HG02678 (cell line): ENCODE measurements around the gene DNAAF3.
"Not testable (repeated sequence)": the region's sequence is repeated elsewhere in the genome, so short reads cannot be mapped to it uniquely, and the experiment has no call there.

Experiments used
- ATAC-seq: cut with Tn5 transposase; IDR thresholded peaks from one replicate; pipeline ENCODE4 v1.9.1; 2021; ENCODE audit warnings: mild to moderate bottlenecking, moderate library complexity; ENCODE audit not compliant: unreplicated experiment

The DNAAF3 gene

DNA sequence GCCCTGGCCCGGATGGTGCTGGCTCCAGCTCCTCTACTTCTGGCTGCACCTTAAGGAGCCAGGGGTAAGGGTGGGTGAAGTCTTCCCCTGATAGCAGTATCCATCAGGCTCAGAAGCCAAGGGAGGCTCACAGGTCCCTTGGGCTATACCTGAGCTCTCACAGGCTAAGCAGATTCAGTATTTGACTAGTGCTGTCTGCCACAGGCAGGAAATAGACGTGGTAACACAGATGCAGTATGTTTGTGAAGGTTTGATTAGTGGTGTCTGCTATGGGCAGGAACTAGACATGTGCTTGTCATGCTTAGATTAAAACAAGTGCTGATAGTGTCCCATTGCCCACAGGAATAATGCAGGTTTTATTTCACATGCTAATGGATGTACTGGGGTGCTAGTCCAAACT is 9.7 kb upstream of the DNAAF3 start:
- ATAC-seq = no peak

DNA sequence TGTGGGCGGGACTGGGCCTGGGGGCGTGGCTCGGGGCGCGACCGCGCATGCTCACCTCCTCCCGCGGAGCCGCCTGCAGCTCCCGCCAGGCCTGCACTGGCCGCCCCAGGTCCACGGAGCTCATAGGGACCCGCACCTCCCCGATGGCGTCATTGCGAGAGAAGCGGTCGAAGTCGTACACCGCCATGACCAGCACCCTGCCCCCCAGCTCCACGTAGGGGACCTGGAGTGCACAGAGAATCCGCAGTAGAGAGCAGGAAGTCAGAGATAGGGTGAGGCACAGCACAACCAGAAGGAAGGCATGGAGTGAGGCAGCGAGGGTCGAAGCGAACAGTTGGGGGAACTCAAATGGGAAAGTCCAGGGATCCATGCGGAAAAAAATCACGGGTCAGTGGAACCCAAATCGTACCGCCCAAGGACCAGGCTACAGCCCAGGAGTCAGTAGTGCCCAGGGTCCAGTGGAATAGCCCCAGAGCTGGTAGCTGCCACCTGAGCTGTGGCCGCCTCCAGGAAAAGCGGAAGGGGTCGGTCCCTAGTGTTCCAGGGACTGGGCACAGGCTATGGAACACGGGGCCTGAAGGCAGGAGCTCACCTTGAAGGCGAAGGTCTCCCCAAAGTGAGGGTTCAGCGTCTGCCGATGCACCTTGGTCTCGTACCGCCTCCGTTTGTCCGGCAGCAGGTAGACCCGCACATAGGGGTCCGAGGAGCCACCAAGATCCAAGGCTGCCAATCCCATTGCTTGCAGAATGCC is 8.9 kb upstream of the DNAAF3 start:
- ATAC-seq = no peak

DNA sequence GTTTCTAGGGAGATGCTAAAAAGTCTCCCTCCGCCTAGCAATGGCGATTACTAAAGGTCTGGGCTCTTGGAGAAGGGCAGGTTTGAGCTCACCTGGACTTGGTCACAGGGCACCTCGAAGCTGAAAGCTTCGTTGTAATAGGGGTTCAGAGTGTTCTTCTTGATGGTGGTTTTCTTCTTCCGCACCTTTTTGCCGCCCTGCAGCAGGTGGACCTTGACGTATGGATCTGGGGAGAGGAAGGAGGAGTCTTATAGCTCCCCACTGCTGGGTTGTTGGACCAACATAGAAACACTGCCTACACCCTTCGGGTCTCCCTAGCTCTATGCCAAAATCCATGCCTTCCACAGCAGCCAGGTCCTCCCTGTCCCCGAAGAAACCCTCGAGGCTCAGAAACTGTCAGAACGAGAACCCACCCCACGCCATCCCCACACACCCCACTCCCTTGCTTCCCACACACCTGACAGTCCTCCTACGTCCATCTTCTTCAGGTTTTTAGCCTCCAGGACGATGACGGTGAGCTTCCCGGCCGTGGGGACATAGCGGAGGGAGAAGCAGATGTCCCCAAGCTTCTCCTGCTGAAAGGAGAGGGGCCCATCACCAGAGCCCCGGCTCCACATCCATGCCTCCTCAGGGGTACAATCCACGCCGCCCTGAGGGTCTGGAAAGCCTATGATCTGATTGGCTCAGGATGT is 8.2 kb upstream of the DNAAF3 start:
- ATAC-seq = no peak

DNA sequence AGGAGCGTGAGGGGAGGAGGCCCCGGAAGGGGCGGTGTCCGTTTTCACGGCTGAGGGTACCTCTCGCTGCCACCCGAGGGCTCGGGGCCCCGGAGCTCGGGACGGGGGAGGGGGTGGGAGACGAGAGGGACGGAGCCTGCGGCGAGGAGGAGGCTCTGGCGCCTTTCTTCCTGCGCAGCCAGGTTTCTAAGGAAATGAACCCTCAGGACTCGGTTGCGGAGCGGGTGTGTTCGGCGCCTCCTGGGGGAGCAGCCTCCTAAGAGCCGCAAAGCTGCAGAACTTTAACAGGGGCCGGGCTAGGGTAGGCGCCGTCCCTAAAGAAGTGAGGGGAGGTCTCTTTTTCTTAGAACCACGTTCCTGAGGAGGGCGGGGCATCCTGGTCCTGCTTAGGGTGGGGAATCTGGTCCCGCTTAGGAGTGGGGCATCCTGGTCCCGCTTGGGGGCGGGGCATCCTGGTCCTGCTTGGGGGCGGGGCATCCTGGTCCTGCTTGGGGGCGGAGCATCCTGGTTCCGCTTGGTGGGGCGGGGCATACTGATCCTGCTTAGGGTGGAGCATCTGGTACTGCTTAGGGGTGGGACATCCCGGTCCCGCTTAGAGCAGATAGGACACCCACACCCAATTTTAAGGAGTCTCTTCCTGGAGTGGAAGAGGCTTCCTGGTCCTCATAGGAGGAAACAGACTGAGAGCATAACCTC is 7.4 kb upstream of the DNAAF3 start:
- ATAC-seq = no peak

DNA sequence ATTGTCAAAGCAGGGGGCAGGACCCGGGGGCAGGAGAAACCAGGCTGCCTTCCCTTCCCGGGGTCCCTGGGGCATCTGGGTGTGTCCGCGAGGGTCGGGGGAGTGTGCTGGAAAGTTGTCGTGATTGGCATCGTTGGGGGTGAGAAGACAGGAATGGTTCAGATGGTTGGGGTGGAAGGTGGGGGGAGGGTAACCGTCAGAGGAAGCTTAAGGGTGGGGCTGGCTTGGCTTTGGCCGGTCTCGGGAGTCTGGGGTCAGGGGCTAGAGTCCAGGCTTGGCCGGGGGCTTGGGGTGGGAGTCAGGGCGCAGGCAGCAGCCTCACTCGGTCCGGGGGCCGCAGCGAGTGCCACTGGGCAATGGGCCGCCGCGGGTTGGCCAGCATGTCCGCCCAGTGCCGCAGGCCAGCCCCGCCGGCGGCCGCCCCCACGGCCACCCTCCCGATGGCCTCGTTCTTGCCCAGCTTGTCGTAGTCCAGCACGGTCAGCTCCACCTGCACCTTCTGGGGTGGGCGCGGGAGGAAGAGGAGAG is 6.8 kb upstream of the DNAAF3 start:
- no peak for ATAC-seq

DNA sequence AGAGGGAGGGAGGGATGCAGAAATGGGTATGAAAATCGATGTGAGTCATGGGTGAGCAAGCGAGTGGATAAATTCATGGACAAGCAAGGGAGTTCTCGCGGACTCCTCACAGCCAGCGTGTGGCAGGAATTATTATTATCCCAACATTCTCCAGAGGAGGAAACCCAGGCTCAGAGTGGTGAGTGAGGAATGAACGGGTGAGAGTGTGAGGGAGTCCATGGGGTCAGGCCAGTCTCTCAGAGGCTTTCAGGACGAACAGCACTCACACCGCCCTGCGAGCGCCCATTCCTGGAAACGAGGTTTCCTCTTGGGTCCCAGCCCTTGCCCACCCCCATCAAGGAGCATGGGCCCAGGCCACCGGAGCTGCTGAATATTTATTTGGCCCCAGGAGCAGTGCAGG is 6.3 kb upstream of the DNAAF3 start:
- ATAC-seq = no peak

- not testable (repeated sequence) for ATAC-seq
These were observed 5.9 kb upstream of the DNAAF3 start for GRCh38 chr19:55172318-55172717.

DNA sequence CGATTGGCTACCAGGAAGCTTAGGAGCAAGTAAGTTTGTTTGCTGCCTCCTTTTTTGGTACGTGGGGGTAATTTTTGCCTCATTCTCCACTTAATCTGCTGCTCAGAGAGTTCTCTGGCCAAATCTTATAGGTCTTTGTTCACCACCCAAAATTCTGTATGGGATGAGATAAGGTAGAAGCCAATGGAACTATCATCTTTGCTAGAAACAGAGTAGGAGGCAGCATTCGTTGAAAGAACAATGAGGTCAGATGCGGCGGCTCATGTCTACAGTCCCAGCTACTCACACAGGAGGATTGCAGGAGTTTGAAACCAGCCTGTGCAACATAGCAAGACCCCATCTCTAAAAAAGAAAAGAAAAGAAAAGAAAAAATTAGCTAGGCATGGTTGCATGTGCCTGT is 5.0 kb upstream of the DNAAF3 start:
- no peak for ATAC-seq

DNA sequence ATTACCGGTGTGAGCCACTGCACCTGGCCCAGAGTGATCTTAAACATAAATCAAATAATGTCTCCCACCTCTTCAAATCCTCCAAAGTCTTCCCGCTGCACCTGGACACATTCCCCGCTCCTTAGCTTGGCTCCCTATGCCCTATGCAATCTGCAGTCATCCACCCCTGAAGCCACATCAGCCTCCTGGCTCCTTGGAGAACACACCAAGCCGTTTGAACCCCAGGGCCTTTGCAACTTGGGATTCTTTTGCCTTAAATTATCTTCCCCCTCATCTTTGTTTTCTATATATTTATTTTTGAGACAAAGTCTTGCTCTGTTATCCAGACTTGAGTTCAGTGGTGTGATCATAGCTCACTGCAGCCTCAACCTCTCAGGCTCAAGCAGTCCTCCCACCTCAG is 2.7 kb upstream of the DNAAF3 start:
- no peak for ATAC-seq

DNA sequence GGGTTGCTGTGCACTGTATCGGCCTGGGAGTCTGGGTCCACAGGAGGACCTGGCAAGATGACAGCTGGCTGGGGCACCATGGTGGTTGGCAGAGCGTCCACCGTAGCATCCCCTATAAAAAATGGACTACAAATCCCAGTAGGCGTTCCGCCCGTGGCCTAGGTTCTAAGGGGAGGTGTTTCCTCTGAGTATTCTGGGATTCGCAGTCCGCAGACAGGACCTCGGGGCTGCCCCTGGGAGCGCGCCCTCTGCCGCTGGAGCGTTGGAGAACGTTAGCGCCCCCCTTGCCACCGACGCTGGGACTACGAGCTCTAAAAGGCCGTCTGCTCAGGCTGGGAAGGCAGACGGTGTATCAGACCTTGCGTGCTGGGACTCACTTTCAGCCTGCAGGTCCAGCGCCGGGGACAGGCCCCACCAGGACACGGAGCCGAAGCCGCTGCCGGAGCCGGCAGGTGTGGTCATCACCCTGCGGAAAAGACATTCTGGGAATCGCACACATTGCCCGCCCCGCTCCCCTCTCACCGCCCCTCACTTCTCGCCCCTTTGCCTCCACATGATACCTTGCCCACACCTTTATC is 372 bp downstream of the DNAAF3 start:
- ATAC-seq = no peak

DNA sequence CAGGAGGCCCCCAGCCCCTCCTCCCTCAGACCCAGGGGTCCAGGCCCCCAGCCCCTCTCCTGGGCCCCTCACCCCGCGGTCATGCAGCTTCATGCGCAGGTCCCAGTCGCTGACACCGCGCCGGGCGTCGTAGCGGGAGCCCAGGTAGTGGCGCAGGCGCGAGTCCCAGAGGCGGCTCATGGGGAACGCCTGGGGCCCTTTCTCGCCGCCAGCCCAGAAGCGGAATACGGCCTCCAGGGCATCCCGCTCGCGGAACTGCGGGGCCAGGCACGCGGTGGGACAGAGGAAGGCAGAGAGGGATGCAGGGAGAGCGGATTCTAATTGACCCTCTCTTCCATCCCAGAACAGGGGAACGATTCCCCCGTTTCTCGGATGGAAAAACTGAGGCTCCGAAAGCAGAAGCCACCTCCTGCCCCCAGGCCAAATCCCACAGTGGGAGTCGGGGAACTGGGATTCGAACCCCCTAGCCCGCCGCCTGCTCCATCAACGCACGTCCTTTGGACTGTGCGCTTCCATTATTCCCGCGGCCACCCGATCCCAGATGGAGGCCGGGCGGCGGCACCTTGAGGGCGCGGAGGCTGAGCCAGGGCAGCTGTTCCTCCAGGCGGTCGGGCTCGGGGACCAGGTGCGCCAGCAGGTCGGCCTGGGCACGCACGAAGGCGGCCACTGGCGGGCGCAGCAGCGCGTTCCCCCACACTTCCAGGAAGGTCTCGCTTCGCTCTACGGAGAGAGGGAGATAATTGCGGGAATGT is 4.7 kb downstream of the DNAAF3 start:
- ATAC-seq = no peak

DNA sequence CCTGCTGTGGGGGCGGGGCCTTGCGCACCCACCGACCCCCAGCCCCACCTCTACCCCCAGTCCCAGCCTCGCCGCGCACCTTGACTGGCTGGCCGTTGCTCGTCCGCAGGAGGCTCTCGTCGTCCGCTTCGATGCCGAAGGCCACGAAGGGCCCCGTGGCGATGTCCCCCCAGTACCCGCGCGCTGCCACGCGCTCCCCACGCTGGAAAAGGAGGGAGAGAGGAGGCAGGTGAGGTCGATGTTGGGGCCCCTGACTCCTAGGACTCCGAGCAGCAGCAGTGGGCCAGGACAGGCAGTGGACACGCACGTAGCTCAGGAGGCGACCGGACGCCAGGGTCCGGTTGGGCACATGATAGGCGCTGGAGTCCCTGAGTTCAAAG is 5.4 kb downstream of the DNAAF3 start:
- ATAC-seq = no peak

DNA sequence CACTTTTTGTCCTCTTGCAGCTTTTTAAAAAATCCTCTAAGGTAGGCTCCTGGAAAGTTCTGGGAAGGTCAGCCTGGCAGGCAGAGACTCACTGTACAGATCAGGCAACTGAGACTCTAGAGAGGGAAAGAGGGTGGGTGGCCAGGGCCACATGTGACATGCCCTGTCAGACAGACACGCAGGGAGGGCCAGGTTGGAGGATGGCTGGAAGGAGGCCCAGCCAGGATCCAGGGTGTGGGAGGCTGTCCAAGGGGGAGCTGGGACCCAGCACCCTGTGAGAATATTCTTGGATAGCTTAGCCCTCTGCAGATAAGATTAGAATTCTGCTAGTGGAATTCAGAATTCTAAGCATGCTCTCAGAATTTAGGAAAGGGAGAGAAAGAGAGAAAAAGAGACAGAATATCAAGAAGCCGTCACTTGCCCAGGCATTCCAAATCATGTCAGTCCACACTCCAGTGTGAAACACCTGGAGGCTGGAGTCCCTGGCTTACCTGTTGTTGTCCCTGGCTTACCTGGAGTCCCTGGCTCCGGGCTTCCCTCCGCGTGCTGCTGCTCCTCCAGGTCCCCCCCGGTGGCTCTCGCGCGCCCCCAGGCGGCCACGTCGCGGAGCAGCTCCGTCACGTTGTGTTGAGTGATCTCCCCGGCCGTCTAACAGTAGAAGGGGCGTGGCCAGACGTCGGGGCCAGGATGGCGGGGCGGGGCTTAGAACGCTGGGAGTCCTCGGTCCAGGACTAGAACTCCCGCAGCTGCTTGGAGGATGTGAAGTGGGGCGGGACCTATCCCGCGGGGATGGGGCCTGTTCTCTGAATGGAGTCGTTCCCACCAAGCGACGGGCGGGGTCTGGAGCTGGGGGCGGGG is 6.1 kb downstream of the DNAAF3 start:
- no peak for ATAC-seq

GRCh38 chr19:55158848-55159749 is 7.3 kb downstream of the DNAAF3 start:
- no peak for ATAC-seq

- ATAC-seq = no peak
These were observed 8.0 kb downstream of the DNAAF3 start for GRCh38 chr19:55158423-55158822.

DNA sequence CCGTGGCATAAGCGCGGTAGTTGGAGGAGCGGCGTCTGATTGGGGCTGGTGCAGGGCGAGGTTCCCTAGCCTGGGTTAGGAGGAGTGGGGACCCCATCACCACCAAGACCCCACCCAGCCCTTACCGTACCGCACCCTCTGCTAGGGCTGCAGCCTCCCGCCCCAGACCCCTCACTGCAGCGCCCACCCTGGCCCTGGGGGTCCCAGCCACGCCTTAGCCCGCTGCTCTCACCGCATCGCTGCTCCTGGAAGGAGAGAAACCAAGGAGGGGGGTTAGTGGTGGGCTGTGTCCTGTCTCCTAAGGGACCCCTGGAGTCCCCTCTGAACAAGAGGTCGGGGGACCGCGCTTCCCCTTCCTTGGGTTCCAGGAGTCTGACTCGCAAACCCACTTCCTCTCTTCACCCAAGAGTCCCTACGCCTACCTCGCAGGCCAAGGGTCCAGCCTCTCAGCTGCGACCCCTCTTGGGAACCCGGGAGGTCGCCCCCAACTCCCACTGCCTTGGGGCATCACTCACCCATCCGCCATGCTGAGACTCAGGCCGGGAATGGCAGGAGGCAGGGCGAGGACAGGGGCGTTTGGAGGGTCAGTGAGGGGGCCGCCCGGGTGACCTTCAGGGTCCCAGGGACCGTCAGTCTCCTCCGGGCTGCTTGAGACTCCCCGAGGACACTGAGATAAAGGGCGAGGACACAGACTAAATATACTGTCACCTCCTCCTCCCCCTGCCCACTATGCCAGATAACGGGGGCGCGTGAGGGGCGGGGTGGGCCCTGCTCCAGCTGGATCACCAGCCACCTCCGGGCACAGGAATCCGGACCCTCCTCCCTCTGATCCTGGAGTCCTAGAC is 9.1 kb downstream of the DNAAF3 start, which contains the start of gene TNNI3:
Gene TNNI3, minus strand, starts transcription at position 669 of the 845 bp plus-strand sequence. Its CDS starts 143 bp downstream, at position 526.
- no peak for ATAC-seq

DNA sequence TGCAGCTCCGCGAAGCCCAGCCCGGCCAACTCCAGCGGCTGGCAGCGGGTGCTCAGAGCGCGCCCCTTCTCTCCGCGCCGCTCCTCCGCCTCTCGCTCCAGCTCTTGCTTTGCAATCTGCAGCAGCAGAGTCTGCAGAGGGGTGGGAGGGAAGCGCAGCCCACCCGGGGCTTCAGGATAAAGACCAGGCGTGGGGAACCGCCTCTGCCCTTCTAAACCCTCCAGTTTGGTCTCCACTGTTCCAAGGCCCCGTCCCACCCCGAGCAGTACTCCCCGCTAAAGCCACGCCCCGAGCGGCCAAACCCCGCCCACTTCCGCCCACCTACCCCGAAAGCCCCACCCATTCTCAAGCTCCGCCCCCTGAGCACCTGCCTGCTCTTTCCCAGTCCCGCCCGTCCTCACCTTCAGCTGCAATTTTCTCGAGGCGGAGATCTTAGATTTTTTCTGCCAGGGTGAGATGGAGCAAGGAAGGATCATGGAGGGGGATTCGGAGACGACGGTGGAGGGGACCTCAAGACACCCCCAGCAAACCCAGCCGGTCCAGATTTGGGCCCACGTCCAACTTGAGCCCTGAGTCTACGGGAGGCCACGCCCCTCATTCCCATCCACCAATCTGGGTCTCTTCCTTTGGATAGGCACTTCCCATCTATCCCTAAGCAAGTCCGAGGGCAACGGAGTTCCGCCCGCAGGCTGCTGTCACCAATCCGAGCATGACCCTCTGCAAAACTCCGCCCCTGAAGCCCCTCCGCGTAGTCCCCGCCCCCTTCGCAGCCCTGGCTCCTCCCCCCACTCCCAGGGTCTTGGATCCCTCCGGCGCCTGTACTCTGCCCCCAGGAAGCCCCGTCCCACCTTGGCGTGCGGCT is 10.0 kb downstream of the DNAAF3 start:
- ATAC-seq = no peak
